ENCODE results near the gene ZBTB8B. TPM values are rescaled to one million over a fixed set of nuclear protein-coding genes. Genes with fewer than 3 reads are reported as not detected.
"Not testable (repeated sequence)": the region's sequence is repeated elsewhere in the genome, so short reads cannot be mapped to it uniquely, and the experiment has no call there.

The ZBTB8B gene
- total and polyA plus RNA-seq, 10 of the 15 experiments (the other 5 are each of a cell fraction or from before 2014, with no cell fraction given), result under 0.01 to 0.04 (median 0.01) TPM; not detected in 4

DNA sequence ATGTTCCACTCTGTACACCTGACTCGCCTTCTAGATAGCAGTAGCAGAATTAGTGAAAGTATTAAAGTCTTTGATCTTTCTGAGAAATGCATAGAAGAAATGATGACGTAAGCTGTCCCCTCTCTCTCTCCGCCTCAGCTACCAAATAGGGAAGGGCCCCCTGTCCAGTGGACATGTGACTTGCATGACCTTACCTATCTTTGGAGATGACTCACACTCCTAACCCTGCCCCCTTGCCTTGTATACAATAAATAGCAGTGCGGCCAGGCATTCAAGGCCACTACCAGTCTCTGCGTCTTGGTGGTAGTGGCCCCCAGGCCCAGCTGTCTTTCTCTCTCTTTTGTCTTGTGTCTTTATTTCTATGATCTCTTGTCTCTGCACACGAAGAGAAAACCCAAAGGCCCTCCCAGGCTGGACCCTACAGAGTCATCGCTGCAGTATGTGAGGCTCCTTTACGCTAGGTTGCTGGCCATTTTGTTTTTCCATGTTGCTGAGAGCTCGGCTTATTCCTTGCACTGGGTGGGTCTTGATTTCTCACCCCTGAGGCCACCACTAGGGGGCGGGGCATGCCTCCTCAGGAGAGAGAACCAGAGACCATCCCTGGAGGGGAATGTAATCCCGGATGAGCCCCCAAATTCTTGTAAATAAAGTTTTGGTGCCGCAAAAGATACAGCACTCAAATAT is 16.0 kb upstream of the ZBTB8B start:
- H3K4me2 ChIP-seq (ENCODE audit: control insufficient read depth, insufficient read depth), result no peak overlapping the region
- no peaks in the 10 kb centered on the region for H3K4me1 ChIP-seq (ENCODE audit: control insufficient read depth, insufficient read depth, low read length)
- H3K79me2 ChIP-seq (ENCODE audit: control insufficient read depth, insufficient read depth, low read length), result no peaks in the 10 kb centered on the region
- intact Hi-C loops (cut with micrococcal nuclease; ENCODE audit: unreplicated experiment), result loop anchor here (1.0 kb wide), 1 partner anchor 324 kb away; no protein-coding TSS in a partner anchor
- no peak overlapping the region for H3K27ac ChIP-seq (ENCODE audit: control insufficient read depth, insufficient read depth)
- H3K36me3 ChIP-seq (ENCODE audit: control insufficient read depth in 2 of 2, insufficient read depth in 2 of 2, low read length in 1 of 2), result no peaks in the 10 kb centered on the region
- ChIA-PET POLR2A (no interaction called here), SMC1A (ENCODE audit: uncharacterized antibody, unreplicated experiment) (interaction anchor here (0.6 to 1.2 kb wide), 4 partner anchors 49 to 324 kb away, joined by 3 to 4 read pairs (median 3); no protein-coding TSS in a partner anchor), CTCF (interaction anchor here (0.6 to 2.8 kb wide), 11 partner anchors 28 to 414 kb away, joined by 3 to 9 read pairs (median 3); partner anchors contain the start of gene BSDC1), RAD21 (ENCODE audit: unreplicated experiment) (interaction anchor here (0.8 kb wide), 2 partner anchors 48 to 503 kb away, joined by 3 to 4 read pairs; no protein-coding TSS in a partner anchor)
- H4K20me1 ChIP-seq (ENCODE audit: control insufficient read depth, insufficient read depth), result no peaks in the 10 kb centered on the region
- no peaks in the 10 kb centered on the region for H3K9me3 ChIP-seq (replicated peaks; ENCODE audit: control insufficient read depth, insufficient read depth, low read length)
- WGBS (ENCODE audit: insufficient coverage, insufficient replicate concordance, low lambda C conversion rate, missing lambda C conversion rate), result 68% methylated on average over 12 of the region's 12 CpGs
- DNase-seq (ENCODE audit: low read depth, low spot score), result no peak
- no peaks in the 10 kb centered on the region for H3K27me3 ChIP-seq (replicated peaks in 1 of 2; ENCODE audit: control insufficient read depth in 2 of 2, insufficient read depth in 2 of 2, low read length in 1 of 2)
- BruUV-seq (replicated peaks), result no TSS peak
- in situ Hi-C loops (cut with MboI), result no loop called here
- no peak overlapping the region for H3K9ac ChIP-seq (ENCODE audit: control insufficient read depth, insufficient read depth, low read length)
- FAIRE-seq, result no peak
- peak; percentile 48; the same call in 1 of the 3 replicates for ATAC-seq
- TF ChIP-seq ZNF217 (IDR thresholded peaks at IDR 0.05), result no peak
- TF ChIP-seq NR2C2 (IDR thresholded peaks at IDR 0.05; ENCODE audit: borderline replicate concordance, control insufficient read depth, insufficient read length, low read depth), result no peak
- TF ChIP-seq, protein P1, sequence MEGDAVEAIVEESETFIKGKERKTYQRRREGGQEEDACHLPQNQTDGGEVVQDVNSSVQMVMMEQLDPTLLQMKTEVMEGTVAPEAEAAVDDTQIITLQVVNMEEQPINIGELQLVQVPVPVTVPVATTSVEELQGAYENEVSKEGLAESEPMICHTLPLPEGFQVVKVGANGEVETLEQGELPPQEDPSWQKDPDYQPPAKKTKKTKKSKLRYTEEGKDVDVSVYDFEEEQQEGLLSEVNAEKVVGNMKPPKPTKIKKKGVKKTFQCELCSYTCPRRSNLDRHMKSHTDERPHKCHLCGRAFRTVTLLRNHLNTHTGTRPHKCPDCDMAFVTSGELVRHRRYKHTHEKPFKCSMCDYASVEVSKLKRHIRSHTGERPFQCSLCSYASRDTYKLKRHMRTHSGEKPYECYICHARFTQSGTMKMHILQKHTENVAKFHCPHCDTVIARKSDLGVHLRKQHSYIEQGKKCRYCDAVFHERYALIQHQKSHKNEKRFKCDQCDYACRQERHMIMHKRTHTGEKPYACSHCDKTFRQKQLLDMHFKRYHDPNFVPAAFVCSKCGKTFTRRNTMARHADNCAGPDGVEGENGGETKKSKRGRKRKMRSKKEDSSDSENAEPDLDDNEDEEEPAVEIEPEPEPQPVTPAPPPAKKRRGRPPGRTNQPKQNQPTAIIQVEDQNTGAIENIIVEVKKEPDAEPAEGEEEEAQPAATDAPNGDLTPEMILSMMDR (IDR thresholded peaks at IDR 0.05 in 2 of 3, conservative IDR thresholded peaks at IDR 0.05 in 1 of 3; ENCODE audit: control insufficient read depth in 2 of 3, extremely low read depth in 1 of 3, insufficient read depth in 1 of 3, low read depth in 3 of 3, low read length in 3 of 3), result peak in 2 of 3 experiments; percentile 1 to 23; a peak in 2 of 6 replicates
- no peak overlapping the region for H3K4me3 ChIP-seq
- no peak overlapping the region for H2AFZ ChIP-seq (ENCODE audit: control insufficient read depth, low read depth, low read length)

GRCh38 chr1:32449457-32449831 is 15.4 kb upstream of the ZBTB8B start:
- H3K79me2 ChIP-seq (ENCODE audit: control insufficient read depth, insufficient read depth, low read length); H3K9ac ChIP-seq (ENCODE audit: control insufficient read depth, insufficient read depth, low read length); H3K4me1 ChIP-seq (ENCODE audit: control insufficient read depth, insufficient read depth, low read length); POLR2A ChIA-PET; H3K4me3 ChIP-seq; FAIRE-seq; BruUV-seq (replicated peaks); intact Hi-C loops (cut with micrococcal nuclease; ENCODE audit: unreplicated experiment); H3K36me3 ChIP-seq (ENCODE audit: control insufficient read depth in 2 of 2, insufficient read depth in 2 of 2, low read length in 1 of 2); DNase-seq (ENCODE audit: low read depth, low spot score); H3K27ac ChIP-seq (ENCODE audit: control insufficient read depth, insufficient read depth); H3K4me2 ChIP-seq (ENCODE audit: control insufficient read depth, insufficient read depth); H2AFZ ChIP-seq (ENCODE audit: control insufficient read depth, low read depth, low read length); H4K20me1 ChIP-seq (ENCODE audit: control insufficient read depth, insufficient read depth); H3K27me3 ChIP-seq (replicated peaks in 1 of 2; ENCODE audit: control insufficient read depth in 2 of 2, insufficient read depth in 2 of 2, low read length in 1 of 2); ATAC-seq; in situ Hi-C loops (cut with MboI); H3K9me3 ChIP-seq (replicated peaks; ENCODE audit: control insufficient read depth, insufficient read depth, low read length): not testable (repeated sequence)
- CTCF ChIA-PET, result interaction anchor here (0.8 to 2.8 kb wide), 6 partner anchors 29 to 170 kb away, joined by 3 to 9 read pairs (median 4); no protein-coding TSS in a partner anchor
- SMC1A ChIA-PET (ENCODE audit: uncharacterized antibody, unreplicated experiment), result interaction anchor here (0.6 to 1.2 kb wide), 2 partner anchors 71 to 234 kb away, joined by 3 to 4 read pairs; no protein-coding TSS in a partner anchor
- 84% methylated on average over 5 of the region's 5 CpGs for WGBS (ENCODE audit: insufficient coverage, insufficient replicate concordance, low lambda C conversion rate, missing lambda C conversion rate)
- RAD21 ChIA-PET (ENCODE audit: unreplicated experiment), result interaction anchor here (0.6 to 0.8 kb wide), 2 partner anchors 48 to 204 kb away, joined by 4 to 7 read pairs; no protein-coding TSS in a partner anchor
